ENCODE results near the gene AKAP6.
"Not testable (repeated sequence)": the region's sequence is repeated elsewhere in the genome, so short reads cannot be mapped to it uniquely, and the experiment has no call there.

The AKAP6 gene

GRCh38 chr14:32443890-32444661 is 115.0 kb downstream of the AKAP6 start:
- no peaks in the 10 kb centered on the region for H3K36me3 Mint-ChIP-seq
- no peak overlapping the region for H3K27ac Mint-ChIP-seq
- CTCF ChIA-PET, result no interaction called here
- no peak for DNase-seq
- H3K27me3 Mint-ChIP-seq, result no peaks in the 10 kb centered on the region
- peaks cover 3% of the 10 kb centered on the region for H3K9me3 Mint-ChIP-seq
- H3K4me1 Mint-ChIP-seq, result peaks cover 5% of the 10 kb centered on the region
- no peak overlapping the region for H3K4me3 Mint-ChIP-seq

GRCh38 chr14:32447371-32447770 is 118.3 kb downstream of the AKAP6 start:
- DNase-seq, result no peak
- no peaks in the 10 kb centered on the region for H3K27me3 Mint-ChIP-seq
- no peaks in the 10 kb centered on the region for H3K4me1 Mint-ChIP-seq
- no peak overlapping the region for H3K27ac Mint-ChIP-seq
- CTCF ChIA-PET, result no interaction called here
- H3K4me3 Mint-ChIP-seq, result no peak overlapping the region
- H3K9me3 Mint-ChIP-seq, result no peaks in the 10 kb centered on the region
- H3K36me3 Mint-ChIP-seq, result no peaks in the 10 kb centered on the region

DNA sequence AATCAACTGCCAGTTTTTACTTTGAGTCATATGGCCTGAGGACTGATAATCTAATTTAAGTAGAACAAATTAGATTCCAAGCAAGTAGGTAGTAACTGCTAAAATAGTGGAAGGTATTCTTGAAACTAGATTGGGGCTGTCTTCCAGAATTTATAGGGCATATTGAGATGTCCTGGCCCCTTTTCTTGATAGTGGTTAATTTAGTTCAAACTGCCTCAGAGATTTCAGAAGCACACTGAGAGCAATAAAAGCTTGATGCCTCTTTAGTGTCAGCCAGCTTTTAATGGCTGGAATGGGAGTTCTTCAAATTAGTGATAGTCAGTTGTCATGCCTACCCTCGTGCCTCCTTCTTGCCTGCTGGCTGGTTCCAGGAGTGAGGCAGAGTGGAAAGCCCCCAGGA is 120.5 kb downstream of the AKAP6 start:
- no peak for DNase-seq
- H3K4me1 Mint-ChIP-seq, result no peaks in the 10 kb centered on the region
- H3K27ac Mint-ChIP-seq, result no peak overlapping the region
- no peak overlapping the region for H3K4me3 Mint-ChIP-seq
- no peaks in the 10 kb centered on the region for H3K27me3 Mint-ChIP-seq
- H3K9me3 Mint-ChIP-seq, result no peaks in the 10 kb centered on the region
- H3K36me3 Mint-ChIP-seq, result no peaks in the 10 kb centered on the region
- CTCF ChIA-PET, result no interaction called here

DNA sequence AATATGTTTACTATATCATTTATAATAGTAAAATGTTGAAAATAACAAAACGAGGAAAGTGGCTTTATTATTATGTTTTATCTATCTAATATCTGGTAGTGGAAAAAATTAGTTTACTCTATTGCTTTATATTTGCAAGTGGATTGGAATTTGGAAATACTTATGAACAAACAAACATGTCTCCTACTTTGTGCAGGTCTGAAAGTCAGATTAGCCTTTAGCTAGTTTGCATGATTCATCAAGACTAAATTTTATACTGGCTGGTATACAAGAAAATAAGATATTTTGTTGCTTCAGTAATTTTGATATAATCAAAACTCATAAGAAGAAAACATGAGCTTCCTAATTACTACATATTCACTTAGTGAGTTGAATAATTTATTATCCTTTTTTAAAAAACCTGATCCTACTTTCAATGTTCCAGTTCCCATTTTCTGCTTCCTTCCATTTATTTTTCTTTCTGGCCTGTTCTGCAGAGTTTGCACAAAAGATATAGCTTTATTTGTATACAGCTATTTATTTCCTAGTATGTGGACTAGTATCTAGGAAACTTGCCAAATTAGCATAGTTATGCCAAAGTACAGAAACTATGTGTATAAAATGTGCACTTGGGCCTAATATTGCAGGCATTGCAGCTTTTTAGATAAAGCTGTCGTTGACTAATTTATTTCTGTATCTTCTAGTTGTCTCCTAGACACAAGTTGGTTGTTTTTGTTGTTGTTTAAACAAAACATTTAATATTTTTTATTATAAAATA is 122.0 kb downstream of the AKAP6 start:
- Mint-ChIP-seq H3K27ac (no peak overlapping the region), H3K9me3 (no peaks in the 10 kb centered on the region), H3K4me1 (no peaks in the 10 kb centered on the region), H3K27me3 (no peaks in the 10 kb centered on the region), H3K36me3 (no peaks in the 10 kb centered on the region), H3K4me3 (no peak overlapping the region)
- DNase-seq, result no peak
- CTCF ChIA-PET, result no interaction called here

DNA sequence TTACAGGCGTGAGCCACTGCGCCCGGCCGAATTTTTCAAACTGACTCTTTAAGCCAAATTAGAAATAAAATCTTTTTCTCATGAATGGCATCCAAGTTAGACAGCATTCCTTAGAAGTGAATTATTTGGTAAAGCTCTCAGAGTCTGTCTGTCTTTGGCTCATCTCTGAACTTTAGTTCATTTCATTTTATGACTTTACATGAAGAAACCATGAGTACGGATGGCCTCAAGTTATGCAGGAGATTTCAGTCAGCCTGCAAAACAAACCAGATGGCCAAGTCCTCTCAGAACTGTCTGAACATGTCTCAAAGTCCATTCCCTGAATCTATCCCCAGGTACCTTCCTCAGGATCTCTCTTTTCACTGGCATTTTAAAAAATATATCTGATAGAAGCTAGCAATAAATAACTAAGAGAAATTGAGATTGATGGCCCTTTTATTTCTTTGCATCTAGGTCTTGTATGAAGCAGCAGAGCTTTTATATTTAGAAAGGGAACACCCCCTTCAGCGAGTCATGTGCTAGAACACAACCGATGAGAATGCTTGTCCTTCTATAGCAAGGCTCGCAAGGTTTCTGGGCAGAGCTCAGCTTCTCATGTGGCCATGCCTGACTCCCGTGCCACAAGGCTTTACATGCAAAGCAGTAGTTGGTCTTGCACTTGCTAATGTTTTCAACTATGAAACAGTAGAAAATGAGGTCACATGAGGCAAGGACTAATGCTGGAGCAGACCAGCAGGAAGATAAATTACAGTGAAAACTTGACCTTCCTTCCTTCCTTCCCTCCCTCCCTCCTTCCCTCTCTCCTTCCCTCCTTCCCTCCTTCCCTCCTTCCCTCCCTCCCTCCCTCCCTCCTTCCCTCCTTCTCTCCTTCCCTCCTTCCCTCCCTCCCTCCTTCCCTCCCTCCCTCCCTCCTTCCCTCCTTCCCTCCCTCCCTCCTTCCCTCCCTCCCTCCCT is 125.0 kb downstream of the AKAP6 start:
- Mint-ChIP-seq H3K9me3 (no peaks in the 10 kb centered on the region), H3K27me3 (no peaks in the 10 kb centered on the region), H3K4me3 (no peak overlapping the region), H3K36me3 (no peaks in the 10 kb centered on the region), H3K27ac (no peak overlapping the region), H3K4me1 (no peaks in the 10 kb centered on the region)
- no peak for DNase-seq
- CTCF ChIA-PET, result no interaction called here

- Mint-ChIP-seq H3K4me3 (no peak overlapping the region), H3K4me1 (no peaks in the 10 kb centered on the region), H3K36me3 (no peaks in the 10 kb centered on the region), H3K27me3 (no peaks in the 10 kb centered on the region), H3K9me3 (peaks cover 3% of the 10 kb centered on the region), H3K27ac (no peak overlapping the region)
- CTCF ChIA-PET, result no interaction called here
- DNase-seq, result no peak
Observed at GRCh38 chr14:32457213-32457920, 128.3 kb downstream of the AKAP6 start.

GRCh38 chr14:32458720-32459119 is 129.6 kb downstream of the AKAP6 start:
- H3K27me3 Mint-ChIP-seq, result no peaks in the 10 kb centered on the region
- no peak overlapping the region for H3K27ac Mint-ChIP-seq
- H3K9me3 Mint-ChIP-seq, result peaks cover 9% of the 10 kb centered on the region
- CTCF ChIA-PET, result no interaction called here
- H3K4me3 Mint-ChIP-seq, result no peak overlapping the region
- no peaks in the 10 kb centered on the region for H3K36me3 Mint-ChIP-seq
- H3K4me1 Mint-ChIP-seq, result no peaks in the 10 kb centered on the region
- DNase-seq, result no peak

GRCh38 chr14:32460267-32460666 is 131.2 kb downstream of the AKAP6 start:
- Mint-ChIP-seq H3K4me3 (no peak overlapping the region), H3K27ac (no peak overlapping the region), H3K27me3 (no peaks in the 10 kb centered on the region), H3K4me1 (no peaks in the 10 kb centered on the region), H3K36me3 (no peaks in the 10 kb centered on the region), H3K9me3 (peaks cover 12% of the 10 kb centered on the region)
- DNase-seq, result no peak
- CTCF ChIA-PET, result no interaction called here

- H3K27me3 Mint-ChIP-seq, H3K4me1 Mint-ChIP-seq, H3K36me3 Mint-ChIP-seq, DNase-seq, H3K27ac Mint-ChIP-seq, H3K4me3 Mint-ChIP-seq: not testable (repeated sequence)
- CTCF ChIA-PET, result interaction anchor here (0.7 to 1.2 kb wide), 2 partner anchors 8 to 79 kb away, joined by 3 read pairs; no protein-coding TSS in a partner anchor
- peaks cover 12% of the 10 kb centered on the region for H3K9me3 Mint-ChIP-seq
Observed at GRCh38 chr14:32462553-32462952, 133.5 kb downstream of the AKAP6 start.

DNA sequence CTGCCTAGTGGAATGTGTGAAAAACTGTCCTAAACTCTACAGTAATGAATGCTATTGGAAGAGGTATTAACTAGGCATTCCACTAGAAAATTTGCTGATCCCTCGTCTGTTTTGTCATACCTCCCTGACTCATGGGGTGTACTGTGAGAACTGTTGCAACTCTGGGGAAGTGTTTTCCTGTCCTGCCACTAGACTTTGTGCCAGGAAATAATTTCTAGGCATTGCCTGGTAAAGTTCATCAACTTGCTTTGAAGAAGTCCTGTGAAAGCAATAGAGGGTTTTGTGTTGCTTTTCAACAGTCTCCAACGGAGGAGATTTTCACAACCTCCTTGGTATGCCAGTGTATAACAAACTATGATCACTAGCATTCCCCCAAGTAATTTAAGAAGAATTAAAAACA is 139.9 kb downstream of the AKAP6 start:
- Mint-ChIP-seq H3K36me3 (no peaks in the 10 kb centered on the region), H3K9me3 (peaks cover 3% of the 10 kb centered on the region), H3K27me3 (no peaks in the 10 kb centered on the region), H3K4me1 (no peaks in the 10 kb centered on the region), H3K4me3 (no peak overlapping the region), H3K27ac (no peak overlapping the region)
- no peak for DNase-seq
- CTCF ChIA-PET, result interaction anchor here (0.6 to 2.1 kb wide), 5 partner anchors 91 to 545 kb away, joined by 3 to 20 read pairs (median 3); no protein-coding TSS in a partner anchor

GRCh38 chr14:32469388-32470160 is 140.5 kb downstream of the AKAP6 start:
- no peak overlapping the region for H3K4me3 Mint-ChIP-seq
- no peaks in the 10 kb centered on the region for H3K4me1 Mint-ChIP-seq
- DNase-seq, result no peak
- H3K36me3 Mint-ChIP-seq, result no peaks in the 10 kb centered on the region
- no peaks in the 10 kb centered on the region for H3K27me3 Mint-ChIP-seq
- H3K9me3 Mint-ChIP-seq, result peaks cover 3% of the 10 kb centered on the region
- H3K27ac Mint-ChIP-seq, result no peak overlapping the region
- CTCF ChIA-PET, result interaction anchor here (0.6 to 2.1 kb wide), 8 partner anchors 44 to 545 kb away, joined by 3 to 20 read pairs (median 3); no protein-coding TSS in a partner anchor

GRCh38 chr14:32470161-32470715 is 141.1 kb downstream of the AKAP6 start:
- no peaks in the 10 kb centered on the region for H3K27me3 Mint-ChIP-seq
- no peak overlapping the region for H3K4me3 Mint-ChIP-seq
- no peaks in the 10 kb centered on the region for H3K9me3 Mint-ChIP-seq
- no peaks in the 10 kb centered on the region for H3K4me1 Mint-ChIP-seq
- CTCF ChIA-PET, result interaction anchor here (0.9 to 2.1 kb wide), 7 partner anchors 8 to 540 kb away, joined by 3 to 20 read pairs (median 3); no protein-coding TSS in a partner anchor
- H3K27ac Mint-ChIP-seq, result no peak overlapping the region
- no peaks in the 10 kb centered on the region for H3K36me3 Mint-ChIP-seq
- no peak for DNase-seq

GRCh38 chr14:32471181-32471580 is 142.1 kb downstream of the AKAP6 start:
- DNase-seq, result no peak
- Mint-ChIP-seq H3K4me3 (no peak overlapping the region), H3K36me3 (no peaks in the 10 kb centered on the region), H3K4me1 (no peaks in the 10 kb centered on the region), H3K27me3 (no peaks in the 10 kb centered on the region), H3K27ac (no peak overlapping the region), H3K9me3 (no peaks in the 10 kb centered on the region)
- CTCF ChIA-PET, result interaction anchor here (0.9 to 2.1 kb wide), 3 partner anchors 9 to 217 kb away, joined by 3 to 20 read pairs (median 3); no protein-coding TSS in a partner anchor

All from activated naive CD4-positive, alpha-beta T cell treated with anti-CD3 and anti-CD28 coated beads, Interleukin-2, amount 10 ng/mL, durations not matched to agents 7 days and 5 days (primary cell).